Dermis microvascular lymphatic vessel endothelial cell (primary cell): Measurements from ENCODE around the gene ASB10. TPM values are rescaled to one million over a fixed set of nuclear protein-coding genes. Genes with fewer than 3 reads are reported as not detected.

ENCODE experiments used
- DNase-seq, 2 donors: peaks; one replicate each; pipeline versions ENCODE4 v3.0.0 to v3.0.0-alpha.2; 2010; ENCODE audit warnings: low read depth in 2 of 2
- total RNA-seq: library from RNA; depleted of rRNA; stranded (reverse); fragments of >200 nt; gene quantifications from 2 replicates; pipeline ENCODE4 v1.2.1, GENCODE V29; 2014

ASB10 gene
- total RNA-seq, 1 donor from 2014 or later = not detected

GRCh38 chr7:151167197-151167961 lies 19.7 kb downstream of the ASB10 start, which contains the start of gene GBX1:
Gene GBX1 (minus strand): TSS chr7:151167694. CDS start chr7:151167548, 146 bp downstream.
- DNase-seq = peak in 1 of 2 donors; percentile 13

- no peak for DNase-seq
Measured at GRCh38 chr7:151166629-151167196, 20.3 kb downstream of the ASB10 start.

GRCh38 chr7:151161757-151162156 lies 25.3 kb downstream of the ASB10 start:
- no peak for DNase-seq

GRCh38 chr7:151157645-151158329 lies 29.3 kb downstream of the ASB10 start:
- peak in 1 of 2 donors; percentile 59 for DNase-seq

GRCh38 chr7:151152643-151153513 lies 34.2 kb downstream of the ASB10 start:
- no peak for DNase-seq

- DNase-seq = no peak
Measured at GRCh38 chr7:151150388-151150787, 36.7 kb downstream of the ASB10 start.

GRCh38 chr7:151148319-151149259 lies 38.5 kb downstream of the ASB10 start:
- no peak for DNase-seq

GRCh38 chr7:151146761-151147160 lies 40.3 kb downstream of the ASB10 start:
- DNase-seq = no peak

- no peak for DNase-seq
Measured at GRCh38 chr7:151144387-151144786, 42.7 kb downstream of the ASB10 start.

- peak in 1 of 2 donors; percentile 7 for DNase-seq
Measured at GRCh38 chr7:151143261-151144015, 43.6 kb downstream of the ASB10 start.

- no peak for DNase-seq
Measured at GRCh38 chr7:151142686-151143040, 44.4 kb downstream of the ASB10 start.

GRCh38 chr7:151141855-151142685 lies 45.0 kb downstream of the ASB10 start:
- no peak for DNase-seq

- no peak for DNase-seq
Measured at GRCh38 chr7:151141311-151141854, 45.7 kb downstream of the ASB10 start.

- no peak for DNase-seq
Measured at GRCh38 chr7:151140826-151141225, 46.2 kb downstream of the ASB10 start.

- no peak for DNase-seq
Measured at GRCh38 chr7:151139791-151140190, 47.3 kb downstream of the ASB10 start.

GRCh38 chr7:151139071-151139790 lies 47.8 kb downstream of the ASB10 start:
- no peak for DNase-seq

- DNase-seq = no peak
Measured at GRCh38 chr7:151138153-151138851, 48.7 kb downstream of the ASB10 start.
